Fibroblast of lung (primary cell): ENCODE results near the gene ITCH. TPM values are rescaled to one million over a fixed set of nuclear protein-coding genes. Genes with fewer than 3 reads are reported as not detected.

Experiments used
- DNase-seq, 2 donors: peaks; one replicate each; pipeline versions ENCODE4 v3.0.0 to v3.0.0-alpha.2; 2010; ENCODE audit warnings: low read depth in 2 of 2
- H2AFZ ChIP-seq: 2 replicates; pipeline ENCODE4 v1.5.1; 2012; ENCODE audit warnings: low read length, control low read depth, inconsistent platforms
- H3K27ac ChIP-seq: 2 replicates; pipeline ENCODE4 v1.5.1; 2011; ENCODE audit warnings: low read length, control low read depth; ENCODE audit not compliant: insufficient read depth
- H3K27me3 ChIP-seq: 2 replicates; pipeline ENCODE4 v1.5.1; 2011; ENCODE audit warnings: mild to moderate bottlenecking, low read length; ENCODE audit not compliant: control insufficient read depth, insufficient read depth
- H3K36me3 ChIP-seq: 2 replicates; pipeline ENCODE4 v1.5.1; 2011; ENCODE audit warnings: low read length; ENCODE audit not compliant: control insufficient read depth, insufficient read depth
- H3K4me1 ChIP-seq: 2 replicates; pipeline ENCODE4 v1.5.1; 2011; ENCODE audit warnings: low read length; ENCODE audit not compliant: control insufficient read depth, insufficient read depth; ENCODE audit errors: extremely low read depth
- H3K4me2 ChIP-seq: 2 replicates; pipeline ENCODE4 v1.5.1; 2011; ENCODE audit warnings: low read length, control low read depth; ENCODE audit not compliant: insufficient read depth; ENCODE audit errors: extremely low read depth
- H3K4me3 ChIP-seq, 4 experiments: fragments of 200-600 bp in 1 of 4; sonication (generic) in 1 of 4; replicated peaks in 1 of 4; 2 replicates each; pipeline ENCODE4 v1.5.1; 2011 to 2016; ENCODE audit warnings: low read length in 4 of 4, low read depth in 3 of 4, mild to moderate bottlenecking in 3 of 4, control low read depth in 2 of 4, inconsistent platforms in 1 of 4, mixed read lengths in 1 of 4; ENCODE audit not compliant: insufficient read depth in 1 of 4; ENCODE audit errors: control extremely low read depth in 1 of 4
- H3K79me2 ChIP-seq: 2 replicates; pipeline ENCODE4 v1.5.1; 2012; ENCODE audit warnings: mild to moderate bottlenecking, low read length, inconsistent platforms; ENCODE audit not compliant: control insufficient read depth, insufficient read depth
- H3K9ac ChIP-seq: 2 replicates; pipeline ENCODE4 v1.5.1; 2011; ENCODE audit warnings: mild to moderate bottlenecking, low read length, control low read depth; ENCODE audit not compliant: insufficient read depth
- H3K9me3 ChIP-seq: 2 replicates; pipeline ENCODE4 v1.5.1; 2012; ENCODE audit warnings: low read depth, low read length; ENCODE audit not compliant: control insufficient read depth, insufficient read depth
- H4K20me1 ChIP-seq: 2 replicates; pipeline ENCODE4 v1.5.1; 2011; ENCODE audit warnings: low read length; ENCODE audit not compliant: control insufficient read depth, insufficient read depth; ENCODE audit errors: extremely low read depth
- EZH2 ChIP-seq: IDR thresholded peaks from 2 replicates; pipeline ENCODE4 v1.5.1; 2012; ENCODE audit warnings: low read length, control low read depth, mild to moderate bottlenecking; ENCODE audit errors: missing control alignments
- polyA plus RNA-seq, 2 donors: library from polyadenylated mRNA; depleted of rRNA in 1 of 2; stranded (reverse) in 1 of 2; unstranded in 1 of 2; fragments of >200 nt; gene quantifications; 2 replicates each; pipeline ENCODE4 v1.2.1, GENCODE V29; 2011 to 2012; ENCODE audit warnings: missing spikeins in 1 of 2
- total RNA-seq: library from RNA; depleted of rRNA; stranded (reverse); fragments of >200 nt; gene quantifications from 2 replicates; pipeline ENCODE4 v1.2.1, GENCODE V29; 2014
- TF ChIP-seq, protein P1 (sequence below), 2 donors: IDR thresholded peaks in 1 of 2; conservative IDR thresholded peaks in 1 of 2; 1 replicate in 1 of 2; 2 replicates in 1 of 2; pipeline ENCODE4 v1.5.1; 2011 to 2012; ENCODE audit warnings: low read length in 2 of 2, control low read depth in 1 of 2, inconsistent platforms in 1 of 2, low read depth in 1 of 2, mild to moderate bottlenecking in 1 of 2

Gene ITCH
- total and polyA plus RNA-seq, 2 donors (not counting 1 experiment from before 2014, with no cell fraction given), result 25.0 to 77.6 TPM

DNA sequence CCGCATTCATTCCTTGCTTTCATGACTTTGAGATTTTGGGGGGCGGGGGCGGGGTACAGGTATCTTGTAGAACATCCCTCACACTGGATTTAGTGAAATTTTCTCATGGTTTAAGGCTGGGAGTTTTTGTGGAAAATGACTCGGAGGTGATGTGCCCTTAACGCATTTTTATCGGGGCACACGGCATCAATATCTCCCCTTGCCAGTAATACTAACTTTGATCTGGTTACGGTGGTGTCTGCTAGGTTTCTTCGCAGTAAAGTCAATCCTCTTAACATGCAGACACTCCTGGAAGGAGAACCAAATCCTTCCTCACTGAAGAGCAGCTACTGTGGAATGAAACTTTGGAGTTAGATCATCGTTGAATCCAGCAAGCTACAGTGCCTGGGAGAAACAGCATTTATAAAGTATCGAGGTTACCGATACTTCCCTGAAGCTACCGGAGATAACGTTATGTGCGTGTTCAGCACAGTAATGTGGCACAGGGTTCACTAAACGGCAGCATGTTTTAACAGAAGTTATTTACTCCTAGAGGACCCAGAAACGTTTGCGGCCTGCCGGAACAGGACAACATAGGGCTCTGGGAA is 151.9 kb downstream of the ITCH start:
- H3K4me3 ChIP-seq, result peak overlapping the region; percentile 63 to 74 (median 64)
- no peak overlapping the region for H2AFZ ChIP-seq
- peak overlapping the region; percentile 92 for H3K27ac ChIP-seq
- TF ChIP-seq EZH2, result no peak
- TF ChIP-seq, protein P1, sequence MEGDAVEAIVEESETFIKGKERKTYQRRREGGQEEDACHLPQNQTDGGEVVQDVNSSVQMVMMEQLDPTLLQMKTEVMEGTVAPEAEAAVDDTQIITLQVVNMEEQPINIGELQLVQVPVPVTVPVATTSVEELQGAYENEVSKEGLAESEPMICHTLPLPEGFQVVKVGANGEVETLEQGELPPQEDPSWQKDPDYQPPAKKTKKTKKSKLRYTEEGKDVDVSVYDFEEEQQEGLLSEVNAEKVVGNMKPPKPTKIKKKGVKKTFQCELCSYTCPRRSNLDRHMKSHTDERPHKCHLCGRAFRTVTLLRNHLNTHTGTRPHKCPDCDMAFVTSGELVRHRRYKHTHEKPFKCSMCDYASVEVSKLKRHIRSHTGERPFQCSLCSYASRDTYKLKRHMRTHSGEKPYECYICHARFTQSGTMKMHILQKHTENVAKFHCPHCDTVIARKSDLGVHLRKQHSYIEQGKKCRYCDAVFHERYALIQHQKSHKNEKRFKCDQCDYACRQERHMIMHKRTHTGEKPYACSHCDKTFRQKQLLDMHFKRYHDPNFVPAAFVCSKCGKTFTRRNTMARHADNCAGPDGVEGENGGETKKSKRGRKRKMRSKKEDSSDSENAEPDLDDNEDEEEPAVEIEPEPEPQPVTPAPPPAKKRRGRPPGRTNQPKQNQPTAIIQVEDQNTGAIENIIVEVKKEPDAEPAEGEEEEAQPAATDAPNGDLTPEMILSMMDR (conservative IDR thresholded peaks at IDR 0.05 in 1 of 2, IDR thresholded peaks at IDR 0.05 in 1 of 2; ENCODE audit: low read depth in 1 of 2, low read length in 2 of 2), result no peak
- H3K79me2 ChIP-seq, result peaks cover 34% of the 10 kb centered on the region
- peak in 1 of 2 donors; percentile 44 for DNase-seq
- H3K4me1 ChIP-seq, result peaks cover 3% of the 10 kb centered on the region
- no peak overlapping the region for H3K9ac ChIP-seq
- H3K36me3 ChIP-seq, result no peaks in the 10 kb centered on the region
- H4K20me1 ChIP-seq, result no peaks in the 10 kb centered on the region
- H3K9me3 ChIP-seq, result no peaks in the 10 kb centered on the region
- peak overlapping the region; percentile 77 for H3K4me2 ChIP-seq
- H3K27me3 ChIP-seq, result no peaks in the 10 kb centered on the region

DNA sequence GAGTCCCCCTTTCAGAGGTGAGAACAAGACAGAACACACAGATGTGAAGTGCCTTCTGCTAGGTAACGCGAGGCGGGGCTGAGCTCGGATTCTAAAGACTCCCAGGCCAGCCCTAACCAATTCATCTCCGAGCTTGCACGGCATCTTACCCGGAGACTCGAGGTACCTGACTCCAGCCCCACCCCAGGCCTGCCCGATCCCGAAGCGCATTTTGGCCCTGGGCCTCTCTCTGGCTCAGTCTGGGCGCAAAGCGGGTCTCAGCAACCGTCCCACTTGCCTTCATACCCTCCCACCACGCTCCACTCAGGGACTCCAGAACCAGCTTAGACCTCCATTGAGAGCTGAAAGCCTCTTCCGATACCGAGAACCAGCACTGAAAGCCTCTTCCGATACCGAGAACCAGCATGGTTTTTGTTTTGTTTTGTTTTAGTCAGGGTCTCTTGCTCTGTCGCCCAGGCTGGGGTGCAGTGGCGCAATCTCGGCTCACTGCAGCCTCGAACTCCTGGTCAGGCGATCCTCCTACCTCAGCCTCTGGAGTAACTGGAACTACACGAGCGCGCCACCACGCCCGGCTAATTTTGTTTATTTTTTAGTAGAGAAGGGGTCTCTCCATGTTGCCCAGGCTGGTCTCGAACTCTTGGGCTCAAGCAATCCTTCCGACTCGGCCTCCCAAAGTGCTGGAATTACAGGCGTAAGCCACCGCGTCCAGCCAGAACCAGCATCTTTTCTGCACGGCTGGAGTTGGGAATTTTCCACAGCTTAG is 152.6 kb downstream of the ITCH start:
- Histone ChIP-seq H3K9ac (peak overlapping the region; percentile 96), H3K4me3 (peak overlapping the region; percentile 63 to 74 (median 64)), H3K27me3 (no peaks in the 10 kb centered on the region), H3K4me2 (peak overlapping the region; percentile 77), H3K4me1 (peaks cover 3% of the 10 kb centered on the region), H3K79me2 (peaks cover 41% of the 10 kb centered on the region), H2AFZ (no peak overlapping the region), H3K27ac (peak overlapping the region; percentile 92), H3K36me3 (no peaks in the 10 kb centered on the region), H4K20me1 (no peaks in the 10 kb centered on the region), H3K9me3 (no peaks in the 10 kb centered on the region)
- peak in 1 of 2 donors; percentile 56 for DNase-seq
- no peak for TF ChIP-seq EZH2
- TF ChIP-seq, protein P1 (conservative IDR thresholded peaks at IDR 0.05 in 1 of 2, IDR thresholded peaks at IDR 0.05 in 1 of 2; ENCODE audit: low read depth in 1 of 2, low read length in 2 of 2), result no peak

DNA sequence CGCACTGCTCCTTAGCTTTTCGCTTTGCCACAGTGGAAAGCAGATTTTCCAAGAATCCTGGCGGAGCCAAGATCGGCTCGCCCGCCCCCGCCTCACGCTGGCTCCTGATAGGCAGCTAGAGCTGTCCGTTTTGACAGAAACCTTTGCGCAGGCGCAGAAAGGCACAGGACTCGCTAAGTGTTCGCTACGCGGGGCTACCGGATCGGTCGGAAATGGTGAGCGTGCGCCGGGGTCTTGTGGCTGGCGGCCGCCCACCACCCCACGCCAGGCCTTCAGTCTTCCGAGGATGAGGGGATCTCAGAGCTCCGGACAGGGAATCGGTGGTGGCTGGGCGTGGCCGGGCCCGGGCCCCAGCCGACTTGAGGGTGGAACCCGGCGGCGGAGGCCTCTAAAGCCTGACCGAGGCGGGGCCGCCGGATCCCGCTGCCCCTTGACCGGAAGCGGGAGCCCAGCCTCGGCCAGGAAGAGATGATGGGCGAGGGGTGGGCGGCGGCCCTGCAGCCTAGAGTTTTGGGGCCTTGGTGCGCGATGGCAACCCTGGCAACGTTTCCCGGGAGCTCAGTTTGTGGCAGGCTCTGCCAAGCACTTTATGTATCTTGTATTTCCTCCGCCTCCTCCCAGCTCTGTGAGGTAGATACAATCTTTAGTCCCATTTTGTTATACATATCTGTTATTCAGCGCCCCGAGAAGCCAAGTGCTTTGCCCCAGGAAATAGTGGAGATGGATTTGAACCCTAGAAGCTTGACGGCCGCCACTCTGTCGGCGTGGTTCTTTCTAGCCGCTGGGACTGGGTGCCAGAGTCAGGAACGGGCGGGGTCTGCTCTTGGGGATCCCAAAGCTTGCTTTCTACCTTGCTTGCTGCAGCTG is 153.4 kb downstream of the ITCH start, which contains the start of gene DYNLRB1:
DYNLRB1 (plus strand) TSS at position 176 of the 867 bp plus-strand sequence; CDS start at position 213, 37 bp downstream.
- no peak within 1 kb of the TSS for H2AFZ ChIP-seq
- no peaks in the 10 kb centered on the region for H4K20me1 ChIP-seq
- TF ChIP-seq, protein P1 (conservative IDR thresholded peaks at IDR 0.05 in 1 of 2, IDR thresholded peaks at IDR 0.05 in 1 of 2; ENCODE audit: low read depth in 1 of 2, low read length in 2 of 2), result no peak
- TF ChIP-seq EZH2, result no peak
- H3K4me2 ChIP-seq, result peak within 1 kb of the TSS; percentile 77
- H3K27me3 ChIP-seq, result no peaks in the 10 kb centered on the region
- H3K27ac ChIP-seq, result peak within 1 kb of the TSS; percentile 92
- peak within 1 kb of the TSS; percentile 63 to 74 (median 64) for H3K4me3 ChIP-seq
- H3K9ac ChIP-seq, result peak within 1 kb of the TSS; percentile 96
- H3K4me1 ChIP-seq, result peaks cover 3% of the 10 kb centered on the region
- H3K36me3 ChIP-seq, result no peaks in the 10 kb centered on the region
- H3K79me2 ChIP-seq, result peaks cover 49% of the 10 kb centered on the region
- DNase-seq, result peak; percentile 95 to 97
- H3K9me3 ChIP-seq, result no peaks in the 10 kb centered on the region
